GM12878 (cell line): Measurements from ENCODE around the gene HDAC3. TPM values are rescaled to one million over a fixed set of nuclear protein-coding genes. Genes with fewer than 3 reads are reported as not detected.

Experiments
- ATAC-seq: fragments of 200-7000 bp; cut with Tn5 transposase; 3 replicates; pipeline ENCODE4 v1.9.1; 2020; ENCODE audit warnings: mild to moderate bottlenecking, moderate library complexity
- BruUV-seq: library from RNA; stranded (reverse); fragments of 400-500 nt; replicated peaks from 2 replicates; lab custom pipeline; 2021; lab: Mats Ljungman, UMichigan
- CTCF ChIA-PET: fragments of 300-600 bp; sonication (Branson Sonifier 250); formaldehyde crosslinking; extraction: SDS; loops from one replicate; lab custom pipeline; 2021; ENCODE audit warnings: inconsistent platforms; lab: Yijun Ruan, JAX
- POLR2A ChIA-PET: fragments of 350-600 bp; formaldehyde crosslinking; extraction: SDS; loops from one replicate; lab custom pipeline; 2021; ENCODE audit warnings: inconsistent platforms; lab: Charles Lee
- RAD21 ChIA-PET: fragments of 300-600 bp; sonication (Branson Sonifier 250); formaldehyde crosslinking; loops from one replicate; lab custom pipeline; 2023; ENCODE audit warnings: antibody characterized with exemption; ENCODE audit not compliant: unreplicated experiment; lab: Charles Lee
- SMC1A ChIA-PET: fragments of 300-600 bp; sonication (Branson Sonifier 250); formaldehyde crosslinking; loops from one replicate; lab custom pipeline; 2023; ENCODE audit not compliant: unreplicated experiment, uncharacterized antibody; lab: Charles Lee
- DNase-seq: peaks from one replicate; pipeline ENCODE4 v3.0.0-alpha.2; 2011; ENCODE audit warnings: low read depth, low spot score
- FAIRE-seq: peaks from 3 replicates; lab custom pipeline; 2011; peaks lifted over from hg19 to GRCh38; lab: Jason Lieb, UNC
- H2AFZ ChIP-seq: 2 replicates; pipeline ENCODE4 v1.6.0; 2011; ENCODE audit warnings: low read depth, low read length, control low read depth; ENCODE audit not compliant: control insufficient read depth
- H3K27ac ChIP-seq: 2 replicates; pipeline ENCODE4 v1.5.1; 2011; ENCODE audit warnings: control low read depth; ENCODE audit not compliant: control insufficient read depth, insufficient read depth
- H3K27me3 ChIP-seq, 2 experiments: replicated peaks in 1 of 2; 2 replicates each; pipeline versions ENCODE4 v1.6.0 to v1.6.1; 2011; ENCODE audit warnings: low read length in 1 of 2; ENCODE audit not compliant: control insufficient read depth in 2 of 2, insufficient read depth in 2 of 2
- H3K36me3 ChIP-seq, 2 experiments: 2 replicates each; pipeline ENCODE4 v1.5.1; 2011; ENCODE audit warnings: low read length in 1 of 2; ENCODE audit not compliant: control insufficient read depth in 2 of 2, insufficient read depth in 2 of 2
- H3K4me1 ChIP-seq: 2 replicates; pipeline ENCODE4 v1.6.1; 2011; ENCODE audit warnings: mild to moderate bottlenecking, low read length, moderate library complexity, mixed read lengths; ENCODE audit not compliant: control insufficient read depth, insufficient read depth
- H3K4me2 ChIP-seq: 2 replicates; pipeline ENCODE4 v1.6.0; 2011; ENCODE audit warnings: control low read depth; ENCODE audit not compliant: control insufficient read depth, insufficient read depth
- H3K4me3 ChIP-seq: fragments of 200-600 bp; sonication (generic); 2 replicates; pipeline ENCODE4 v1.5.1; 2016
- H3K79me2 ChIP-seq: 2 replicates; pipeline ENCODE4 v1.6.0; 2011; ENCODE audit warnings: low read length; ENCODE audit not compliant: control insufficient read depth, insufficient read depth
- H3K9ac ChIP-seq: 2 replicates; pipeline ENCODE4 v1.8.0; 2011; ENCODE audit warnings: low read length, control low read depth, mixed read lengths; ENCODE audit not compliant: control insufficient read depth, insufficient read depth
- H3K9me3 ChIP-seq: replicated peaks from 3 replicates; pipeline ENCODE4 v1.5.1; 2011; ENCODE audit warnings: mild to moderate bottlenecking, low read length; ENCODE audit not compliant: control insufficient read depth, insufficient read depth
- H4K20me1 ChIP-seq: 2 replicates; pipeline ENCODE4 v1.6.0; 2011; ENCODE audit not compliant: control insufficient read depth, insufficient read depth
- BCL3 ChIP-seq: IDR thresholded peaks from 2 replicates; pipeline ENCODE4 v1.6.1; 2011; ENCODE audit warnings: borderline replicate concordance, low read depth, mild to moderate bottlenecking, moderate library complexity, low read length; ENCODE audit not compliant: insufficient read depth, poor library complexity, severe bottlenecking
- CBX3 ChIP-seq: fragments of 200-600 bp; sonication (generic); IDR thresholded peaks from 2 replicates; pipeline ENCODE4 v1.6.1; 2016; ENCODE audit warnings: low read depth, borderline replicate concordance
- ETV6 ChIP-seq, 2 experiments: fragments of 450-650 bp in 1 of 2; IDR thresholded peaks in 1 of 2; conservative IDR thresholded peaks in 1 of 2; 2 replicates each; pipeline ENCODE4 v1.6.1; 2014; ENCODE audit warnings: antibody characterized with exemption in 1 of 2, borderline replicate concordance in 1 of 2, low read depth in 1 of 2, mild to moderate bottlenecking in 1 of 2, moderate library complexity in 1 of 2
- FOS ChIP-seq: IDR thresholded peaks from 3 replicates; pipeline ENCODE4 v1.6.1; 2011; ENCODE audit warnings: borderline replicate concordance; ENCODE audit not compliant: insufficient read length; ENCODE audit errors: extremely low read depth
- HCFC1 ChIP-seq: fragments of 150-350 bp; IDR thresholded peaks from 2 replicates; pipeline ENCODE4 v1.6.1; 2014; ENCODE audit warnings: low read length
- HDAC2 ChIP-seq: fragments of 200-600 bp; sonication (generic); IDR thresholded peaks from 2 replicates; pipeline ENCODE4 v1.6.1; 2017
- KDM1A ChIP-seq: fragments of 200-600 bp; sonication (generic); IDR thresholded peaks from 2 replicates; pipeline ENCODE4 v1.6.1; 2016; ENCODE audit warnings: borderline replicate concordance
- MXI1 ChIP-seq: fragments of 150-350 bp; IDR thresholded peaks from 2 replicates; pipeline ENCODE4 v1.6.1; 2011; ENCODE audit warnings: low read depth, mild to moderate bottlenecking, inconsistent platforms, low read length, improper control_type of control experiment
- MYC ChIP-seq: IDR thresholded peaks from 2 replicates; pipeline ENCODE4 v1.6.1; 2011; ENCODE audit warnings: mild to moderate bottlenecking, low read length, moderate library complexity, inconsistent platforms; ENCODE audit not compliant: insufficient read depth, insufficient replicate concordance, insufficient read length, severe bottlenecking
- NFIC ChIP-seq: IDR thresholded peaks from 2 replicates; pipeline ENCODE4 v1.6.1; 2012; ENCODE audit warnings: low read depth, mild to moderate bottlenecking, inconsistent platforms, low read length, moderate library complexity
- NR2C1 ChIP-seq: fragments of 450-650 bp; IDR thresholded peaks from 2 replicates; pipeline ENCODE4 v1.6.1; 2017; ENCODE audit warnings: antibody characterized with exemption, mild to moderate bottlenecking, moderate library complexity
- NR2C2 ChIP-seq: IDR thresholded peaks from 2 replicates; pipeline ENCODE4 v1.6.1; 2011; ENCODE audit warnings: borderline replicate concordance, low read depth; ENCODE audit not compliant: control insufficient read depth, insufficient read length
- PRDM15 ChIP-seq: fragments of 450-650 bp; formaldehyde crosslinking; IDR thresholded peaks from 2 replicates; pipeline ENCODE4 v1.4.0; 2020; ENCODE audit warnings: mild to moderate bottlenecking, moderate library complexity
- RBBP5 ChIP-seq: fragments of 200-600 bp; sonication (generic); conservative IDR thresholded peaks from 2 replicates; pipeline ENCODE4 v1.6.1; 2016
- RELA ChIP-seq: fragments of 450-650 bp; IDR thresholded peaks from 2 replicates; pipeline ENCODE4 v1.8.0; 2014; ENCODE audit warnings: borderline replicate concordance; ENCODE audit not compliant: partially characterized antibody
- SKIL ChIP-seq: fragments of 450-650 bp; IDR thresholded peaks from 2 replicates; pipeline ENCODE4 v1.6.1; 2017; ENCODE audit warnings: mild to moderate bottlenecking, low read depth, inconsistent platforms; ENCODE audit not compliant: poor library complexity, severe bottlenecking
- ZNF207 ChIP-seq: fragments of 450-650 bp; IDR thresholded peaks from 2 replicates; pipeline ENCODE4 v1.6.1; 2014; ENCODE audit warnings: antibody characterized with exemption, mild to moderate bottlenecking, borderline replicate concordance
- WGBS: methylation state at CpG from one replicate; pipeline ENCODE4 v1.1.6; 2016; ENCODE audit warnings: low lambda C conversion rate; ENCODE audit not compliant: insufficient replicate concordance, insufficient coverage; ENCODE audit errors: missing lambda C conversion rate; 5-methylcytosine and 5-hydroxymethylcytosine counted together
- in situ Hi-C: fragments of 300-500 bp; cut with MboI; formaldehyde crosslinking; loops from 9 replicates; pipeline ENCODE4 v1.14.3; 2018; ENCODE audit warnings: mixed read lengths
- intact Hi-C: fragments of 100-400 bp; cut with micrococcal nuclease; formaldehyde crosslinking; loops from one replicate; pipeline ENCODE4 v1.14.2; 2022; ENCODE audit not compliant: unreplicated experiment
- polyA plus RNA-seq, 11 experiments: library from polyadenylated mRNA; depleted of rRNA in 4 of 11; unstranded in 6 of 11; stranded (reverse) in 5 of 11; fragments of >200 nt; fragmentation: Nextera tagmentation in 4 of 11; fragmentation: Illumina TruSeq in 1 of 11; extraction: Ambion mirVana in 4 of 11; extraction: Trizol in 1 of 11; gene quantifications; 1 replicate in 1 of 11; 2 replicates in 10 of 11; pipeline versions ENCODE4 v1.2.1 to v1.2.3, GENCODE V29; 2011 to 2016; ENCODE audit warnings: inconsistent platforms in 2 of 11, missing spikeins in 2 of 11, low read depth in 1 of 11
- total RNA-seq, 4 experiments: library from RNA; depleted of rRNA in 3 of 4; stranded (reverse); fragments of >200 nt in 3 of 4; fragmentation: Illumina TruSeq in 1 of 4; extraction: Trizol in 1 of 4; gene quantifications; 2 replicates each; pipeline versions ENCODE4 v1.2.1 to v1.2.3, GENCODE V29; 2013 to 2021

Gene HDAC3
- total and polyA plus RNA-seq, 10 of the 15 experiments (the other 5 are each of a cell fraction or from before 2014, with no cell fraction given): 62.2 to 140 (median 112) TPM

GRCh38 chr5:141681295-141681694 is 44.6 kb upstream of the HDAC3 start (continued):
- TF ChIP-seq SKIL: no peak
- TF ChIP-seq ZNF207: no peak
- no peak for TF ChIP-seq FOS
- no peak for TF ChIP-seq RELA
- no peak for TF ChIP-seq PRDM15 (CRISPR knock-in tag)
- TF ChIP-seq NR2C2: no peak

- Histone ChIP-seq H4K20me1 (no peaks in the 10 kb centered on the region), H3K4me2 (no peak overlapping the region), H3K9ac (no peak overlapping the region), H2AFZ (no peak overlapping the region), H3K9me3 (no peaks in the 10 kb centered on the region), H3K27ac (no peak overlapping the region), H3K27me3 (peaks cover 2 to 12% of the 10 kb centered on the region in 2 experiments), H3K4me3 (no peak overlapping the region), H3K36me3 (no peaks in the 10 kb centered on the region), H3K4me1 (no peaks in the 10 kb centered on the region), H3K79me2 (no peaks in the 10 kb centered on the region)
- in situ Hi-C loops (no loop called here), intact Hi-C loops (no loop called here)
- ChIA-PET RAD21 (no interaction called here), CTCF (no interaction called here), SMC1A (no interaction called here), POLR2A (no interaction called here)
- WGBS: 34% methylated on average over 6 of the region's 6 CpGs
- BruUV-seq: no TSS peak
- FAIRE-seq: no peak
- DNase-seq: no peak
- no peak; the same call in 2 of the 3 replicates for ATAC-seq
- TF ChIP-seq MYC (no peak), NR2C1 (no peak), NFIC (no peak), HCFC1 (no peak), ETV6 (conservative IDR thresholded peaks at IDR 0.05 in 1 of 2, IDR thresholded peaks at IDR 0.05 in 1 of 2; ENCODE audit: borderline replicate concordance in 1 of 2, low read depth in 1 of 2) (no peak), HDAC2 (no peak), MXI1 (no peak), CBX3 (no peak), BCL3 (no peak), RBBP5 (no peak), KDM1A (no peak)
These were observed 44.1 kb upstream of the HDAC3 start for GRCh38 chr5:141680751-141681201.
